GM12873 (cell line): ENCODE data around the gene FBXO21.

Experiments used
- TF ChIP-seq, protein P1 (sequence below): IDR thresholded peaks from 2 replicates; pipeline ENCODE4 v1.5.1; 2012; ENCODE audit warnings: low read depth, mild to moderate bottlenecking, moderate library complexity, low read length, control low read depth; ENCODE audit not compliant: insufficient read depth; ENCODE audit errors: missing control alignments

Gene FBXO21

GRCh38 chr12:117105902-117106301 is 84.4 kb downstream of the FBXO21 start:
- TF ChIP-seq, protein P1, sequence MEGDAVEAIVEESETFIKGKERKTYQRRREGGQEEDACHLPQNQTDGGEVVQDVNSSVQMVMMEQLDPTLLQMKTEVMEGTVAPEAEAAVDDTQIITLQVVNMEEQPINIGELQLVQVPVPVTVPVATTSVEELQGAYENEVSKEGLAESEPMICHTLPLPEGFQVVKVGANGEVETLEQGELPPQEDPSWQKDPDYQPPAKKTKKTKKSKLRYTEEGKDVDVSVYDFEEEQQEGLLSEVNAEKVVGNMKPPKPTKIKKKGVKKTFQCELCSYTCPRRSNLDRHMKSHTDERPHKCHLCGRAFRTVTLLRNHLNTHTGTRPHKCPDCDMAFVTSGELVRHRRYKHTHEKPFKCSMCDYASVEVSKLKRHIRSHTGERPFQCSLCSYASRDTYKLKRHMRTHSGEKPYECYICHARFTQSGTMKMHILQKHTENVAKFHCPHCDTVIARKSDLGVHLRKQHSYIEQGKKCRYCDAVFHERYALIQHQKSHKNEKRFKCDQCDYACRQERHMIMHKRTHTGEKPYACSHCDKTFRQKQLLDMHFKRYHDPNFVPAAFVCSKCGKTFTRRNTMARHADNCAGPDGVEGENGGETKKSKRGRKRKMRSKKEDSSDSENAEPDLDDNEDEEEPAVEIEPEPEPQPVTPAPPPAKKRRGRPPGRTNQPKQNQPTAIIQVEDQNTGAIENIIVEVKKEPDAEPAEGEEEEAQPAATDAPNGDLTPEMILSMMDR = no peak

- TF ChIP-seq, protein P1 = no peak
Observed at GRCh38 chr12:117102800-117103181, 87.5 kb downstream of the FBXO21 start.

DNA sequence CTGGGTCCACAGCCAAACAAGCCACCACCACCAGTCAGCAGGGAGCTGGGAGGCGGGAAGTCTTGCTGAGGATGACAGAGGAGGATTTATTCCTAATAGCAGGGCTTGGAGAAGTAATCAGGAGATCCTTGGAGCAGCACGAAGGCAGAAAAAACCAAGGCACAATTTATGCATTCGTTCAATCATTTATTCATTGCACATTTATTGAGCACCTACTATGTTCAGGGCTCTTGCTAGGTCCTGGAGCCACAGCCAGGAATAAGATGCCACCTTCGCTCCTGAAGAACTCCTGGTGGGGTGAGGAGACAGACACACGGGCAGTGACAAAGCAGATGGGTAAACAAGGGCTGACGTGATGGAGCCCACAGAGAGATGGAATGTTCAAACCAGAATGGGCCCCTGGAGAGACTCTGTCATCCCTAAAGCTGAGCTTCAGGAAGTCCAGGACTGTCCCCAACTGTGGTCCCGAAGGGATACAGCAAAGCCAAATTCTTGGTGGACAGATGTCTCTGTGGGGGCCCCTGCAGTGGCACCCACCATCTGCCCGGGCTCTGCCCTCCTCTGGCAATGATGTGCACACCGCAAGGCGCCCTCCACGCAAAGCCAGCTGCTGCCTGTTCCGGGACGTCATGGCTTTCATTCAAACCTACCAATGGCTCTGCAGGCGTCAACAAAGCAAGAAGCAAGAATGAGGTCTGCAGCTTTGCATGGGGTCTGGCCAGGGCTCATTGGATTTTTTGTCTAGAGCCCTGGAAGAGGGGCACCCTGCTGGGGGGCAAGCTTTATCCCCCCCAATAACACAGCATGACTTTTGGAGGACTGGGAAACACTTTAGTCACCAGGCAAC is 88.1 kb downstream of the FBXO21 start:
- TF ChIP-seq, protein P1 = no peak

GRCh38 chr12:117100851-117101673 is 89.2 kb downstream of the FBXO21 start:
- TF ChIP-seq, protein P1 = no peak

GRCh38 chr12:117100251-117100650 is 90.0 kb downstream of the FBXO21 start:
- TF ChIP-seq, protein P1 = peak; percentile 29

DNA sequence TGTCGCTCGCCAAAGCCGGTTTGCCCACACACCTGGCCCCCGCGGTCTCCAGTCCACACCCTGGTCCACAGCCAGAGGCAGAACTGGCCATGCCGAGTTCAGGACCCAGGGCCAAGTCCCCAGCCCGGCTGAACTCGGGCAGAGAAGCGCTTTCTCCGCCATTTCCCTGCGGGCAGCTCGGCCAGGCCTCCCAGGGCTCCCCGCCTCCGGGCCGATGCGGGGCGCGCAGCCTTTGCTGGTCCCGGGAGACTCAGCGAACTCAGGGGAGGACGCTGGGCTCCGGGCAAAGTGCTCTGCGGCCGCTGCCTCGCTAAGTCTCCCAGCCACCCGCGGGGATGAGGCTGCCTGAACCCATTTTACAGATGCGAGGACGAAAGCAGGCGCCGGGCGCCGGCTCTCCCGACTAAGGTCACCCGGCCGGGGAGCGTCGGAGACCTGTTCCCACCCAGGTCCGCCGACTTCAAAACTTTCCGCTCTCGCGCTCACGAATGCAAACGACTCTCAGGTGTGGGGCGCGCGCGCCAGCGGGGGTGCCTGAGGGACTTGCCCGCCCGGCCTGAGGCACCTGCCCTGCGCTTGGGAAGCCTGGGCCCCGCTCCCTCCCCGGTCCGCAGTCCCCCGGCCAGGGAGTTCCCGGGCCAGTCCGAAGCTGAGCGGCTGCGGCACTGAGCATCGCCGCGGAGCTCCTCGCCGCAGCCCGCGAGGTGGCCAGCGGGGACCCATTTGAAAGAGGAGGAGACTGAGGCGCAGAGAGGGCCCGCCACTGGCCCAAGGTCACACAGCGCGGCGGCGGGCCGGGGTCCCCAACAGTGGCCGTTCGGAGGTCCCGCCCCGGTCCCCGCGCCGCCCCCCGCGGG is 91.7 kb downstream of the FBXO21 start:
- TF ChIP-seq, protein P1 = no peak
